GM12872 (cell line): ENCODE measurements around the gene TNIP2.

Experiments used
- TF ChIP-seq, protein P1 (sequence below): IDR thresholded peaks from 3 replicates; pipeline ENCODE4 v1.5.1; 2011; ENCODE audit warnings: low read depth, mild to moderate bottlenecking, low read length, moderate library complexity; ENCODE audit not compliant: insufficient read depth

The TNIP2 gene

GRCh38 chr4:2795300-2795892 is 39.3 kb upstream of the TNIP2 start:
- TF ChIP-seq, protein P1, sequence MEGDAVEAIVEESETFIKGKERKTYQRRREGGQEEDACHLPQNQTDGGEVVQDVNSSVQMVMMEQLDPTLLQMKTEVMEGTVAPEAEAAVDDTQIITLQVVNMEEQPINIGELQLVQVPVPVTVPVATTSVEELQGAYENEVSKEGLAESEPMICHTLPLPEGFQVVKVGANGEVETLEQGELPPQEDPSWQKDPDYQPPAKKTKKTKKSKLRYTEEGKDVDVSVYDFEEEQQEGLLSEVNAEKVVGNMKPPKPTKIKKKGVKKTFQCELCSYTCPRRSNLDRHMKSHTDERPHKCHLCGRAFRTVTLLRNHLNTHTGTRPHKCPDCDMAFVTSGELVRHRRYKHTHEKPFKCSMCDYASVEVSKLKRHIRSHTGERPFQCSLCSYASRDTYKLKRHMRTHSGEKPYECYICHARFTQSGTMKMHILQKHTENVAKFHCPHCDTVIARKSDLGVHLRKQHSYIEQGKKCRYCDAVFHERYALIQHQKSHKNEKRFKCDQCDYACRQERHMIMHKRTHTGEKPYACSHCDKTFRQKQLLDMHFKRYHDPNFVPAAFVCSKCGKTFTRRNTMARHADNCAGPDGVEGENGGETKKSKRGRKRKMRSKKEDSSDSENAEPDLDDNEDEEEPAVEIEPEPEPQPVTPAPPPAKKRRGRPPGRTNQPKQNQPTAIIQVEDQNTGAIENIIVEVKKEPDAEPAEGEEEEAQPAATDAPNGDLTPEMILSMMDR = no peak

GRCh38 chr4:2794486-2795299 is 38.6 kb upstream of the TNIP2 start:
- TF ChIP-seq, protein P1 = no peak

DNA sequence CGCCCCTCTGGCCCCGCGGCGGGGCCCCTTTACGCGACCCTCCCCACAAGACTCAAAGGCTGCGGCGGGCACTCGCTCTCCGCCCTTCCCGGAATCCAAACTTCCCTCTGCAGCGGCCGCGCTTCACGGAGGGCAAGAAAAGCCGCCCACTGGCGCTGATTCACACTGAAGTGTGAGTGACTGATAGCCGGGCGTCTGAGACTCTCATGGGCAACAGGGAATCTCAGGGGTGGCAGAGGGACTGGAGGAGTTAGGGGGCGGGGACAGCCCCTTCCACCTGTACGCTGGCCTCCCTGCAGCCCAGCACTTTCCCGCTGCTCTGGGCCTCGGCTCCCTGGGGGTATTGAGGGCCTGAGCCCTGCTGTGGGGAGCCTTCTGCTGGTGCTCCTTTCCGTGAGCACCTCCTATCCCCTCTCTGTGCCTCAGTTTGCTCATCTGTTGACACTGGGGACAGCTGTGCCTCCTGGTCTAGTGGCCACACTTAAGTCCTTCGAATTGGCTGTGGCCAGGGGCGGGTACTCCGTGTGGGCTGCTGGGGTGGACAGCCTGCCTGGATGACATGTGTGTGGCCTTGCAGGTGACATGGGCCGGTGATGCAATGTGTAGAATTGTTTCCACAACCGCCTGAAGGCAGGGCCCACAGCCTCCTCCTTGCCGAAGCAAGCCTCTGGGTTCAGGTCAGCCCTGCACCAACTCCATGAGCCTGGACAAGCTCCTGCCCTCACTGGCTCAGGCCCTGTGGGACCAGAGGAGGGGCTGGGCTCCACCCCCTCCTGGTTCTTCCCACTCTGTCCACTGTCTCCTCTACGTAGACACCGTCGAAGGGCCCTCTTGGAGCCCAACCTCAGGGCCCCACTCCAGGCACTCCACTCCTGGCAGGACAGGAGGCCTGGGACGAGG is 37.7 kb upstream of the TNIP2 start:
- TF ChIP-seq, protein P1 = no peak

DNA sequence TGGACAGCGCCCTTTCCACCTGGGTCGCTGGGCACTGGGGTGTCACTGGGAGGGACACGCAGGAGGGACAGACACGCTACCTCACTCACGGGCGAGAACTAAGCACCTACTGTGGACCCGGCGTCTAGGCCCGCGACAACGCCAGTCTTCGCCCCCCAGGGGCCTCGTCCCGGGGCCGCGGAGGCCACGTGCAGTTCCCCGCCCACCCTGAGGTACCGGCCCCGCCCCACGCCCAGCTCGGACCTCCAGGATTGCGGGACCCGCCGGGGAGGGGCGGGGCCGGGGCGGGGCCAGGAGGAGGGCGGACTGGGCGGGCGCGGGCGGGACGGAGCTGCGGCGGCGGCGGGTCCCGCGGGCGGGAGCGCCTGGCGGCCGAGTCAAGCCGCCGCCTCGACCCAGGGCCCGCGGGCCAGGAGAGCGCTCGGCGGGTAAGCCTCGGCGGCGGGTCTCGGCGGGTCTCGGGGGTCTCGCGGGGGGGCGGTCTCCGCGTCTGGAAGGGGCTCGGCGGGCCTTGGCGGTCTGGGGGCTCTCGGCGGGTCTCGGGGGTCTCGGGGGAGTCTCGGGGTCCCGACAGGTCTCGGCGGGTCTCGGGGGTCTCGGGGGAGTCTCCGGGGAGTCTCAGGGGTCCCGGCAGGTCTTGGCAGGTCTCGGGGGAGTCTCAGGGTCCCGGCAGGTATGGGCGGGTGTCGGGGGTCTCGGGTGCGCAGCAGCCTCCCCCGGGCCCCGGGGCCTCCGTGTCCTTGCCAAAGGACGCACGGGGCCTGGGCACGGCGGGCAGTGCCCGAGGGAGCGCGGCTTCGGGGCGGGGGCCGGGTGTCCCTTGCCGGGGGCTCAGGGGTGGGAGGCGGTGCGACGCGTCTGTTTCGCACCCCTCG is 36.8 kb upstream of the TNIP2 start, which contains the start of gene SH3BP2:
TSS of gene SH3BP2 (plus strand) at position 375 of the 875 bp plus-strand sequence. CDS start 27,533 bp downstream, outside the sequence.
- TF ChIP-seq, protein P1 = no peak

GRCh38 chr4:2792396-2792710 is 36.2 kb upstream of the TNIP2 start:
- TF ChIP-seq, protein P1 = no peak

DNA sequence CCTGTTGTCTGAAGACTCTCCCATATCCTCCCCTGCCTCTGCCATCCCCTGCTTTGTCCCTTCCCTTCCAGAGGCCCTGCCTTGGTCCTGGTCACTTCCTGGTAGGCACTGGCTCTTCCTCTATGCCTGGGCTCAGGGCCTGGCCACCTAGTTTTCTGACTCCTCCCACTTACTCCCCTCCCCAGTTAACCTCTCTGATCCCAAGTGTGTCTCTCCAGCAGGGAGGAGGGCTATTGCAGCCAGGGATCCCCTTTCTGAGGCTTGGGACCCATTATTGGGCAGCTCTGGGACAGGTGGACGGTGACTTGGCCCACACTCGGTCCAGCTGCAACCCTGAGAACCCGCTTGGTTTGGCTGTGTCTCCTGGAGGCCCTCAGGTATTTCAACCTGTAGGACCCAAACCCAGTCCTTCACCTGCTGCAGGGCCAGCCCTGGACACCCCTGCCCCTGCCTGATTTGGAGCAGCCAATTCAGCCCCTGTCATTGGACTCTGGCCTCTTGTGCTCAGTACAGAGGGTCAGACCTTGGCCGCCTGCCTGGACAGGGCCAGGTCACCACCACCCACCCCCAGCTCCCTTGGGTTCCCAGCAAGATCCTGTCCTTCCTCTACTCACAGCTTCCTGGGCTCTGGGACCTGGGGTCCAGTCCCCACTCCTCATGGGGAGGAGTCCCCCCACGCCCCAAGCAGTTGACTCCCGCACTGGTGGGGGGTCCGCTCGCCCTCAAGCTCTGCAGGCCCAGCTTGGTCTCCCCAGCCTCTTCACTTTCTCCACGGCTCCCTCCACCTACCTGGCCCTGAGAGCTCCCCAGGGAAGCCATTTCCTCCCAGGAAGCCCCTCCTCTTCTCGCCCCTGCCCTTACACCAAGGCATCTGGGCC is 35.6 kb upstream of the TNIP2 start:
- TF ChIP-seq, protein P1 = no peak
